H9 (cell line): ENCODE measurements around the gene TANC2. TPM values are rescaled to one million over a fixed set of nuclear protein-coding genes. Genes with fewer than 3 reads are reported as not detected.

Source experiments
- DNase-seq: peaks from one replicate; pipeline ENCODE4 v3.0.0-alpha.2; 2017
- H2AFZ ChIP-seq: one replicate; pipeline ENCODE4 v1.6.1; 2013; ENCODE audit warnings: mild to moderate bottlenecking, low read length, control low read depth, moderate library complexity
- H2AK5ac ChIP-seq: 2 replicates; pipeline ENCODE4 v1.6.1; 2013; ENCODE audit warnings: low read length, control low read depth, mixed read lengths; ENCODE audit not compliant: insufficient read length
- H2BK120ac ChIP-seq: one replicate; pipeline ENCODE4 v1.6.1; 2013; ENCODE audit warnings: low read depth, mild to moderate bottlenecking, low read length, control low read depth, inconsistent platforms; ENCODE audit not compliant: poor library complexity, severe bottlenecking
- H2BK12ac ChIP-seq: 2 replicates; pipeline ENCODE4 v1.6.1; 2013; ENCODE audit warnings: low read length, control low read depth, mixed read lengths, low read depth; ENCODE audit not compliant: insufficient read length
- H2BK15ac ChIP-seq: 2 replicates; pipeline ENCODE4 v1.6.1; 2013; ENCODE audit warnings: low read depth, low read length, control low read depth
- H2BK20ac ChIP-seq: one replicate; pipeline ENCODE4 v1.6.1; 2013; ENCODE audit warnings: low read depth, mild to moderate bottlenecking, low read length, control low read depth, inconsistent platforms; ENCODE audit not compliant: poor library complexity, severe bottlenecking
- H2BK5ac ChIP-seq: 2 replicates; pipeline ENCODE4 v1.6.1; 2013; ENCODE audit warnings: low read length, control low read depth, mixed read lengths; ENCODE audit not compliant: insufficient read length
- H3K14ac ChIP-seq: 2 replicates; pipeline ENCODE4 v1.6.1; 2013; ENCODE audit warnings: low read length, control low read depth; ENCODE audit not compliant: insufficient read depth
- H3K18ac ChIP-seq: 2 replicates; pipeline ENCODE4 v1.6.1; 2013; ENCODE audit warnings: low read depth, mild to moderate bottlenecking, mixed read lengths, low read length, control low read depth; ENCODE audit not compliant: insufficient read length
- H3K23ac ChIP-seq: 2 replicates; pipeline ENCODE4 v1.6.1; 2013; ENCODE audit warnings: low read length, control low read depth, mixed read lengths, low read depth; ENCODE audit not compliant: insufficient read length
- H3K23me2 ChIP-seq: 2 replicates; pipeline ENCODE4 v1.6.1; 2013; ENCODE audit warnings: low read depth, mild to moderate bottlenecking, mixed read lengths, low read length, control low read depth; ENCODE audit not compliant: insufficient read length, poor library complexity, severe bottlenecking
- H3K27ac ChIP-seq: 2 replicates; pipeline ENCODE4 v1.5.1; 2013; ENCODE audit warnings: low read length, control low read depth, mixed read lengths, low read depth; ENCODE audit not compliant: insufficient read length
- H3K27me3 ChIP-seq: 2 replicates; pipeline ENCODE4 v1.6.1; 2013; ENCODE audit warnings: low read length, control low read depth, inconsistent platforms; ENCODE audit not compliant: insufficient read depth
- H3K4ac ChIP-seq: 2 replicates; pipeline ENCODE4 v1.6.1; 2013; ENCODE audit warnings: low read depth, mild to moderate bottlenecking, control low read depth, inconsistent platforms, low read length, moderate library complexity
- H3K4me1 ChIP-seq: 2 replicates; pipeline ENCODE4 v1.6.1; 2013; ENCODE audit warnings: low read length, control low read depth, inconsistent platforms; ENCODE audit not compliant: insufficient read depth
- H3K4me2 ChIP-seq: 2 replicates; pipeline ENCODE4 v1.6.1; 2013; ENCODE audit warnings: low read length, control low read depth, mixed read lengths; ENCODE audit not compliant: insufficient read length, insufficient read depth
- H3K56ac ChIP-seq: 2 replicates; pipeline ENCODE4 v1.6.1; 2013; ENCODE audit warnings: low read depth, mild to moderate bottlenecking, mixed read lengths, low read length, control low read depth; ENCODE audit not compliant: insufficient read length
- H3K79me1 ChIP-seq: 2 replicates; pipeline ENCODE4 v1.6.1; 2013; ENCODE audit warnings: low read depth, mild to moderate bottlenecking, moderate library complexity, low read length, control low read depth, inconsistent platforms; ENCODE audit not compliant: insufficient read depth, poor library complexity, severe bottlenecking
- H3K79me2 ChIP-seq: 2 replicates; pipeline ENCODE4 v1.6.1; 2013; ENCODE audit warnings: low read length, control low read depth, inconsistent platforms; ENCODE audit not compliant: insufficient read depth
- H3K9ac ChIP-seq: 2 replicates; pipeline ENCODE4 v1.6.1; 2013; ENCODE audit warnings: low read length, control low read depth, mixed read lengths; ENCODE audit not compliant: insufficient read length; ENCODE audit errors: extremely low read depth
- H3K9me3 ChIP-seq: one replicate; pipeline ENCODE4 v1.6.1; 2013; ENCODE audit warnings: low read depth, low read length, inconsistent platforms; ENCODE audit not compliant: control insufficient read depth
- H3T11ph ChIP-seq: one replicate; pipeline ENCODE4 v1.6.1; 2013; ENCODE audit warnings: mild to moderate bottlenecking, low read length, control low read depth, inconsistent platforms
- H4K20me1 ChIP-seq: one replicate; pipeline ENCODE4 v1.6.1; 2013; ENCODE audit not compliant: control insufficient read depth, insufficient read length, insufficient read depth
- H4K5ac ChIP-seq: 2 replicates; pipeline ENCODE4 v1.6.1; 2013; ENCODE audit warnings: low read depth, mild to moderate bottlenecking, mixed read lengths, low read length, control low read depth; ENCODE audit not compliant: insufficient read length
- H4K8ac ChIP-seq: replicated peaks from 2 replicates; pipeline ENCODE4 v1.6.1; 2013; ENCODE audit warnings: low read length, control low read depth, mixed read lengths, low read depth; ENCODE audit not compliant: insufficient read length
- H4K91ac ChIP-seq: 2 replicates; pipeline ENCODE4 v1.6.1; 2013; ENCODE audit warnings: low read depth, mild to moderate bottlenecking, moderate library complexity, mixed read lengths, low read length, control low read depth; ENCODE audit not compliant: insufficient read length
- H3K27ac Mint-ChIP-seq, 3 experiments: 2 replicates in 2 of 3; 3 replicates in 1 of 3; pipeline ENCODE4 v1.8.0; 2020 to 2021; ENCODE audit warnings: mixed read lengths in 3 of 3, mild to moderate bottlenecking in 1 of 3, moderate library complexity in 1 of 3
- H3K27me3 Mint-ChIP-seq: 2 replicates; pipeline ENCODE4 v1.8.0; 2021; ENCODE audit warnings: low read depth, mild to moderate bottlenecking, moderate library complexity, mixed read lengths
- H3K36me3 Mint-ChIP-seq, 3 experiments: 2 replicates in 2 of 3; 3 replicates in 1 of 3; pipeline ENCODE4 v1.8.0; 2020 to 2021; ENCODE audit warnings: low read depth in 3 of 3, mixed read lengths in 3 of 3; ENCODE audit not compliant: insufficient read depth in 1 of 3
- H3K4me1 Mint-ChIP-seq, 2 experiments: 2 replicates each; pipeline ENCODE4 v1.8.0; 2020; ENCODE audit warnings: mixed read lengths in 2 of 2
- H3K4me3 Mint-ChIP-seq, 2 experiments: 2 replicates in 1 of 2; 3 replicates in 1 of 2; pipeline ENCODE4 v1.8.0; 2020 to 2021; ENCODE audit warnings: mild to moderate bottlenecking in 2 of 2, mixed read lengths in 2 of 2, moderate library complexity in 1 of 2
- H3K9me3 Mint-ChIP-seq, 2 experiments: 2 replicates in 1 of 2; 3 replicates in 1 of 2; pipeline ENCODE4 v1.8.0; 2020; ENCODE audit warnings: mild to moderate bottlenecking in 2 of 2, mixed read lengths in 2 of 2, moderate library complexity in 1 of 2
- WGBS: extraction: QIAGEN DNeasy Blood & Tissue Kit; methylation state at CpG from one replicate; pipeline ENCODE4 v1.1.7; 2013; ENCODE audit warnings: missing lambda C conversion rate, low lambda C conversion rate, mixed read lengths; ENCODE audit not compliant: insufficient read length; ENCODE audit errors: extremely low coverage; 5-methylcytosine and 5-hydroxymethylcytosine counted together
- total RNA-seq: library from RNA; stranded (reverse); gene quantifications from 2 replicates; pipeline ENCODE4 v1.2.1, GENCODE V29; 2021
- TF ChIP-seq, protein P1 (sequence below): fragments of 200-600 bp; sonication (generic); conservative IDR thresholded peaks from 3 replicates; pipeline ENCODE4 v1.8.0; 2021; ENCODE audit warnings: antibody characterized with exemption, mild to moderate bottlenecking

Gene TANC2
- total RNA-seq, 1 experiment from 2014 or later, result 7.3 TPM

DNA sequence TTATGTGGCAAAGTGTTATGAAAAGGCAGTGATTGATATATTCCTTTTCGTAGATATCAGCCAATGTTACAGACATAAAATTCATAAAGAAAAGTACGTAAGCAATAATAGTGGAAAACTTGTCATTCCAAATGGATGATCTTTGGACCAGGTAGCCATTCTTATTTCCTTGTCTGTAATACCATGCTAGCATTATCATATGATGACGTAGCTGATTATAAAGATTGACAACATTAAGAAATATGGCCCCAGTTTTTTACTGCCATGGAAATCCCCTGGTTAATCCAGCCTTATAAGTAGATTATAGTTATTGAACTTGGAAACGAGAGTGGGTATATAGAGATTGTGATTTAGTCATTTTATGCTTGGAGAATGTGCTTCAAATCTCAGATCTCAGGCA is 8.8 kb downstream of the TANC2 start:
- no peak overlapping the region for H3K9ac ChIP-seq
- no peak overlapping the region for H3K4me2 ChIP-seq
- WGBS, result no CpG with 5 or more reads among the region's 4 CpGs
- H2BK5ac ChIP-seq, result no peak overlapping the region
- H2BK20ac ChIP-seq, result no peak overlapping the region
- H4K8ac ChIP-seq, result no peak overlapping the region
- H3K79me2 ChIP-seq, result no peaks in the 10 kb centered on the region
- H3K27ac ChIP-seq, result no peak overlapping the region
- Mint-ChIP-seq H3K27me3 (peaks cover 2% of the 10 kb centered on the region), H3K4me3 (no peak overlapping the region), H3K9me3 (peaks cover 13 to 14% of the 10 kb centered on the region in 2 experiments; a peak in 4 of 5 replicates), H3K27ac (no peak overlapping the region), H3K4me1 (peaks cover 0 to 2% of the 10 kb centered on the region in 2 experiments; a peak in 1 of 4 replicates), H3K36me3 (peaks cover 4 to 21% (median 5%) of the 10 kb centered on the region in 3 experiments; a peak in 5 of 7 replicates)
- H2BK15ac ChIP-seq, result no peak overlapping the region
- H3K23me2 ChIP-seq, result no peaks in the 10 kb centered on the region
- H3K56ac ChIP-seq, result no peak overlapping the region
- H3K79me1 ChIP-seq, result no peaks in the 10 kb centered on the region
- H2BK12ac ChIP-seq, result no peak overlapping the region
- no peaks in the 10 kb centered on the region for H3K27me3 ChIP-seq
- H3T11ph ChIP-seq, result no peak overlapping the region
- H3K14ac ChIP-seq, result no peak overlapping the region
- no peak overlapping the region for H4K91ac ChIP-seq
- no peak overlapping the region for H4K5ac ChIP-seq
- no peak overlapping the region for H2BK120ac ChIP-seq
- no peak for DNase-seq
- H4K20me1 ChIP-seq, result no peaks in the 10 kb centered on the region
- no peak overlapping the region for H3K18ac ChIP-seq
- H2AFZ ChIP-seq, result no peak overlapping the region
- H3K9me3 ChIP-seq, result no peaks in the 10 kb centered on the region
- H3K23ac ChIP-seq, result no peak overlapping the region
- no peak overlapping the region for H3K4ac ChIP-seq
- TF ChIP-seq, protein P1, sequence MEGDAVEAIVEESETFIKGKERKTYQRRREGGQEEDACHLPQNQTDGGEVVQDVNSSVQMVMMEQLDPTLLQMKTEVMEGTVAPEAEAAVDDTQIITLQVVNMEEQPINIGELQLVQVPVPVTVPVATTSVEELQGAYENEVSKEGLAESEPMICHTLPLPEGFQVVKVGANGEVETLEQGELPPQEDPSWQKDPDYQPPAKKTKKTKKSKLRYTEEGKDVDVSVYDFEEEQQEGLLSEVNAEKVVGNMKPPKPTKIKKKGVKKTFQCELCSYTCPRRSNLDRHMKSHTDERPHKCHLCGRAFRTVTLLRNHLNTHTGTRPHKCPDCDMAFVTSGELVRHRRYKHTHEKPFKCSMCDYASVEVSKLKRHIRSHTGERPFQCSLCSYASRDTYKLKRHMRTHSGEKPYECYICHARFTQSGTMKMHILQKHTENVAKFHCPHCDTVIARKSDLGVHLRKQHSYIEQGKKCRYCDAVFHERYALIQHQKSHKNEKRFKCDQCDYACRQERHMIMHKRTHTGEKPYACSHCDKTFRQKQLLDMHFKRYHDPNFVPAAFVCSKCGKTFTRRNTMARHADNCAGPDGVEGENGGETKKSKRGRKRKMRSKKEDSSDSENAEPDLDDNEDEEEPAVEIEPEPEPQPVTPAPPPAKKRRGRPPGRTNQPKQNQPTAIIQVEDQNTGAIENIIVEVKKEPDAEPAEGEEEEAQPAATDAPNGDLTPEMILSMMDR, result no peak
- H3K4me1 ChIP-seq, result no peaks in the 10 kb centered on the region; the same call in 1 of the 2 replicates
- H2AK5ac ChIP-seq, result no peak overlapping the region
